Sciatic nerve (tissue), 2 donors: ENCODE measurements around the gene LDLRAD4. TPM values are rescaled to one million over a fixed set of nuclear protein-coding genes. Genes with fewer than 3 reads are reported as not detected.
A peak's percentile ranks its signal among the peaks of the same experiment; 100 is the strongest.

Experiments used
- ATAC-seq: fragments of 200-7000 bp; cut with Tn5 transposase; one replicate; pipeline ENCODE4 v1.9.1; 2020; ENCODE audit warnings: mild to moderate bottlenecking, moderate library complexity
- DNase-seq: peaks from one replicate; pipeline ENCODE4 v3.0.0-alpha.2; 2020; ENCODE audit warnings: low spot score
- intact Hi-C: fragments of 100-400 bp; cut with DNase I; formaldehyde crosslinking; loops from one replicate; pipeline ENCODE4 v1.14.2; 2022
- total RNA-seq: library from RNA; stranded (reverse); fragmentation: NEBNext Ultra II Directional; extraction: Animal tissue kit (Norgen Biotek cat#: 25700); gene quantifications from one replicate; pipeline ENCODE4 v1.2.1, GENCODE V29; 2021
- donor health status: DM: no; HTN: no; CAD: no.
- donor health status: DM: no; HTN: no; CAD: no.

The LDLRAD4 gene
- total RNA-seq, 1 donor from 2014 or later = 27.1 TPM

DNA sequence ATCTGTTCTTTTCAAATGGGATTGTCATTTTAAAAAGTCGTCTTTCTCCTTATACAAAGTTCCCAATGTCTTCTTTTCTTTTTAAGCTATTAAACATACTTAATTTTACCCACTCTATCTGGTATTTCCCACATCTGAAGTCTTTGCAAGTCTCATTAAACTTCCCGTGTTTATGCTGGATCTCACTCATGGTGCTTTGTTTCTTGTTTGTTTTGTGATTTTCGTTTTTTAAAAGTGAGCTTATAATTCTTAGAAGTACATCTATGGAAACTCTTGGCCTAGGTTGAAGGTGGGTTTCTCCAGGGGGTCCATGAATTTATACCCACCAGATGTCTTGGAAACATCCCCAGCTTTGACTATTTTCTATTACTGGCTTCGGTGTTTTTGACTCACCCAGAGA, 299.8 kb downstream of the LDLRAD4 start:
- intact Hi-C loops = no loop called here
- DNase-seq (no peak), ATAC-seq (no peak)

DNA sequence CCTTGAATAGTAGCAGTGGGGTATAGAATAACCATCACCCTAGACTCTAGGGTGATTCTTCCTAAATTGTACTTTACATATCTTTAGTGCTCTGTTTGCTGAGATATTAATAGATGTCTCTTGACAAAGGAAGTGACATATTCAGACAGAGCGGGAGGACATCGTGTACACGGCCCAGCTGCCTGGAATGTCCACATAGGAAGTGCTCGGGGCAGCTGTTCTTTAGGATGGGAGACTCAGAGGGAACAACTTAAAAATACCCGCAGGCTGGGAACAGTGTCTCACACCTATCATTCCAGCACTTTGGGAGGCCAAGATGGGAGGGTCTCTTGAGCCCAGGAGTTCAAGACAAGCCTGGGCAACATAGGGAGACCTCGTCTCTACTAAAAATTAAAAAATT, 301.7 kb downstream of the LDLRAD4 start:
- ATAC-seq = peak; percentile 75
- no peak for DNase-seq
- intact Hi-C loops = no loop called here

DNA sequence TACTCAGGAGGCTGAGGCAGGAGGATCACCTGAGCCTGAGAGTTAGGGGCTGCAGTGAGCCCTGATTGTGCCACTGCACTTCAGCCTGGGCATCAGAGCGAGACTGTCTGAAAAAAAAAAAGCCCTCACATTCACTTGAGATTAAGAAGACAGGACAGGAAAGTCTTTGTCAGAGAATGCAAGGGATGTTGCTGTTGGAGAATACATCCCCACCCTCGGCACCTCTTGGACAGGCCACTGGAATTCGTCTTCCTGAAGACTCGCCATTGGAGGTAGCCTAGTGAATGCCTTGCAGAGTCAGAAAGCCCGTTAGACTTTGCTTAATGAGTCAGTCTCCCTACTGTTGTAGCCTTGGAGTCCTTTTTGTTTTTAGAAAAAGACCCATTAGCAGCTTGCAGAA, 302.2 kb downstream of the LDLRAD4 start:
- DNase-seq (no peak), ATAC-seq (no peak)
- intact Hi-C loops = no loop called here

DNA sequence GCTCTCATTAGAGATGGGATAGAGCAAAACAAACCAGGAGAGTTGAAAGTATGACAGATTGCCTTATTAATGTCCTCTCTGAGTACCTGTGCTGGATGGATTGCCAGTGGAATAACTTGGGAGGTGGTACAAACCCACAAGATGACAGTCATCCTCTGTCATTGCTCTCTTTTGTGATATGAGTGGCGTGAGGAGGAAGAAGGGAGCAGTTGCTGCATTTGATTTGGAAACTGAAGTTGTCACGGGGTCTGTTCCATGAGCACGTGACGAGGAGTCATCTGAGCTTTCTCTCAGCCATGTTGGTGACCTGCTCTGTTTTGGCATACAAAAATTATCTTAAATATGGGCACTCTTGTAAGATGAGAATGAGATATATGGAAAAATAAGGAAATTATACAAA, 302.9 kb downstream of the LDLRAD4 start:
- intact Hi-C loops = no loop called here
- ATAC-seq (no peak), DNase-seq (no peak)

DNA sequence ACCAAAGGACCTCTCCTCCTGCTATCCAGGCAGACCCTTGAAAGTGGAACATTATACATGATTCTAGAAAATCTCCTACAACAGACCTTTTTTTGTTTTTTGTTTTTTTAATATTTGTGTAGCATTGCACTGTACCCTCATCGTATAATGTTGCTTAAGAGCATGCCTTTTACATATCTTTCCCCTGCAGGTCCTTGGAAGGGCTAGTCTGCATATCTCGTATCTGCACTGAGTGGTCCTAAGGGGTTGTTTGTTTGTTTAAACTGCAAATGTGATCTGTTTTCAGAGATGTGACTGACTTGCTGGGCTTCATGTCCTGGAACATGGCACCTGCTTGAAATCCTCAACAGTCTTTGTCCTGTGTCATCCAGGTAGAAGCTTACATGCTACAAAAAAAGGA, 303.7 kb downstream of the LDLRAD4 start:
- intact Hi-C loops = no loop called here
- ATAC-seq (no peak), DNase-seq (no peak)

DNA sequence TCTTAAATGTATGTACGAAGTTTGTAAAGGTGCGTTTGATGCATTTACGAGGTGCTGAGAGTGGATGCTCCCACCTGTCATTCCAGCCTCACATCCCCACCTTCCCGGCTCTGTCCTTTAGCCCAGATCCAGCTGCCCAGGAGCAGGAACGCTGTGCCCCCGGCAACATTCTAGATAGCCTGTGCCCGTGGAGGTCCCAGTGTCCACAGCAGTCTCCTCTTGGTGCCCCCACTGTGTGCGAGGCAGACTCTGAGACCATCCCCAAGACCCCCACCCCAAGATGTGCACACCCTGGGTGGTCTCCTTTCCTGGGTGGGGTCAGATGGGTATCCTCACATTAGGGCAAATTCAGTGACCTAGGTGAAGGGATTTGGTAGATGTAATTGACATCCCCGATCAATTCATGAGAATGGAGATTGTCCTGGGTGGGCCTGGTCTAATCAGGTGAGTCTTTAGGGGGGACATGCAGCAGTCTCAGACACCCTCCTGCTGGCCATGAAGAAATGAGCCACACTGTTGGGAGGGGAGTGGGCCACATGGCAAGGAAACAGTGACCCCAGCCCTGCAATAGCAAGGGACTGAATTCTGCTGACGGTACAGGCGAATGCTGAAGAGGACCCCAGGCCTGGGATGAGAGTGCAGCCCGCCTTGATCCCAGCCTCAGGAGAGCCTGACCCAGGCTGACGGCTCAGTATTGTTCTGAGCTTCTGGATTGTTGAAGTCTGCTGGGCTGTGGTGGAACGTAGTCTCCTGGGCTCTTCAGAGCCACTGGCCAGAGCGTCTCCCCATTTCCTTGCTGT, 304.5 kb downstream of the LDLRAD4 start:
- no peak for DNase-seq
- ATAC-seq = no peak
- intact Hi-C loops = no loop called here

DNA sequence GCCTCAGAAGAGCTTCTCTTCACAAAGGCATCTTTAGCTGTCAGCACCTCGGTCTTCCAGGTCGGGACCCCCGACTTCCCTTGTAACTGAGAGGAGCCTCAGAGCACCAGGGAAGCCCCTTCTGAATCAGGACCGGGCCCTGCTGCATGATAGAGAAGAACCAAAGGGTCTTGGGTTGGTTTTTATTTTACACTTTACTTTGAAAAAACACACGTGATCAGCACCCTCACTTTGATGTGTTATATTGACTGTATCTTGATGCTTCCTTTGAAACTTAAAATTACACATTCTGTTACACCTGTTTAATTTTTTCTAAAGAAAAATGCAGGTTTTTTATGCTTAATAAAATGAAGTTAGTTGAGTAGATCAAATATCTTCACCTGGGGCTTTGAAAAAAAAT, 305.5 kb downstream of the LDLRAD4 start:
- DNase-seq (no peak), ATAC-seq (no peak)
- intact Hi-C loops = no loop called here

DNA sequence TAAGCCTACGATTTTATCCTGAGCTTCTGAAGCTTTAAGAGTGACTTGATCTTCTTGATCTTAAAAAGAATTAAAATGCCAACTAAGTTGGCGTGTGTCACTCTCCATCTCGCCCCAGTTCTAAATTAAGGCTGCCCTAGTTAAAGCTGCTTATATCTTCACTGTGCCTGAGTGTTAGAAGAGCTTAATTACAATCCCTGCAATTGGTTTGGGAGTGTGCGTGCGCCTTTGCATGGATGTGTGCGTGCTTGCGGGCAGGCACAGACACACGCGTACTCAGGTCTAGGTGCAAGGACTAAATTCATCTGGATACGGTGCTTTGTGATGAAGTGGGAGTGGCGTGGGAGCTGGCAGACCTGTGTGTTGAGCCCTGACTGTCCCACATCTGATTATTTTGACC, 306.3 kb downstream of the LDLRAD4 start:
- DNase-seq (no peak), ATAC-seq (no peak)
- intact Hi-C loops = no loop called here

DNA sequence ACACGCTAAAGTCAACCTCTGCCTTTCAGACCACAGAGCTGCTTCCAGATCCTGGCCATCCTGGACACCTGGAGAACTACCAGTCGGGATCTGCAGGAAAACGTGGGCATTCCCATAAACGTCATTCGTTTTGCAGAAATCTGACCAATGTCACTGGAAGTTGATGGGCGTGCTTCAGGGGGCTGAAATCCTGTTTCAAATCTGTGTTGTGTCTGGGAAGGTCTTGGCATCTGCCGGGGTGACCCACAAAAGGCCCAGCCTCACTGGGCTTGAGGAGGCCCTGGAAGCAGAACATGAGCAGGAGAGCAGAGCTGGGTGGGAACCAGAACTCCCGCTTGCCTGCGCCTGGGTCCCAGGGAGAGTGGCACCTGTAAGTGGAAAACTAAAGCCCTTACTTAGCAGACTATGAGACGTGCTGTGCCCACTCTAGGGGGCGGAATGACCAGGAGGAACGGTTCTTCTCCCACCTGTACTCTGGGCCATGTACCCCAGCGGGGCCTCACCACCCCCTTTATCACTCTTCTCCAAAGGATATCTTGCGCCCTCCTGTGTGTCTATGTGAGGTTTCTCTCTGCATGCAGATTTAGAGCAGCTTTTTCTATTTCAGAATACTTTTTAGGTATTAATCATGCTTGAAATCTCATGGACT, 306.9 kb downstream of the LDLRAD4 start:
- intact Hi-C loops = no loop called here
- ATAC-seq (no peak), DNase-seq (no peak)

DNA sequence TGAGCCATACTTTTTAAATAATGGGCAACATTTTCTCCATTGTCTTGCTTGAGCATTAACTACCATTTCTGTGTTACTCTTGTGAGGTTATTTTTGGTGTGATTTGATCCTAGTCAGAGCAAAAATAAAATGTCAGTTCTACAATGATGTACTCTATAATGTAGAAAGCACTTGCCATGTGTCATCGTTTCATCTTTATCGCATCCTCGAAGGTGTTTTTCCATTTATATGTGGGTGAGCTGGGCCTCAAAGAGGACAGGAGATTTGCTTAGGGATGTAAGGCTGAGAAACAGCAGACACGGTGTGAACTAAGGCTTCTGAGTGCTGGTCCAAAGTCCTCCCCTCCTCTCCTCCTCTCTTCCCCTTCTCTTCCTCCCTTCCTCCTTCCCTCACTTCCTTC, 308.0 kb downstream of the LDLRAD4 start:
- DNase-seq = no peak
- no peak for ATAC-seq
- intact Hi-C loops = no loop called here

DNA sequence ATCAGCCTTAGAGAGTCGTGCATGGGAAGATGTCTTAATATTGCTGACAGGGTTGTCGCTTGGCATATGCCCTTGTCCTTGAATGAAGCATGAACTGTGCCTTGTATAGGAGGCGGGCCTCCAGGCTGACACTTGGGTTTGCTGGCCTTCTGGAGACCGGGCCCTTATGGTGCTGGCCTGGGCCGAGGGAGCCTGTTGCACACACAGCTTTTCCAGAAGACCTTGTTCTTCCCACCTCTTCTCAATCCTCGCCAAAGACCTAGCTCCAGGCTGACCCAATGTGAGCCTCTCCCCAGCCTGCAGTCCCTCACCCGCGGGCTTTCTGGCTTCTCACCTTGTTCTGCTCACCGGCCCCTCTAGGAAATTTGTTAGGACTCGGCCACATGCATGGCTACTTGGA, 308.7 kb downstream of the LDLRAD4 start:
- ATAC-seq (no peak), DNase-seq (no peak)
- intact Hi-C loops = no loop called here

DNA sequence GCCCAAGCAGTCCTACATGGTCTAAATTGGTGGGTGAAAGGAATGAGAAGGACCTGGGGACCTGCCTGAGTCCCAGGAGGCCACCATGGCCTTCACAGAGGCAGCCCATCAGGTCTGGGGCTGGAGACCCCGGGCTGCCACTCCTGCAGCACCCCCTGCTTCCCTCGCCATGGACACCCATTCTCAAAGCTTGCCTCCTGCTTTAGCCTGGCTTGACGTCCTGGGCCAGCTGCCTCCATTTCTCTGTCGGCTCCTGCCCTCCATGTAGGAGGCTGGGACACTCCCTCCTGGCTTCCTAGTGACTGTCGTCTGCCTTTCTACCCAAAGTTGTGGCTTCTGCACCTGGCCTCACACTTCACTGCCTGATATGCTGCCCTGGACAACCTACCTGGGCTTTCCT, 309.2 kb downstream of the LDLRAD4 start:
- no peak for DNase-seq
- intact Hi-C loops = no loop called here

DNA sequence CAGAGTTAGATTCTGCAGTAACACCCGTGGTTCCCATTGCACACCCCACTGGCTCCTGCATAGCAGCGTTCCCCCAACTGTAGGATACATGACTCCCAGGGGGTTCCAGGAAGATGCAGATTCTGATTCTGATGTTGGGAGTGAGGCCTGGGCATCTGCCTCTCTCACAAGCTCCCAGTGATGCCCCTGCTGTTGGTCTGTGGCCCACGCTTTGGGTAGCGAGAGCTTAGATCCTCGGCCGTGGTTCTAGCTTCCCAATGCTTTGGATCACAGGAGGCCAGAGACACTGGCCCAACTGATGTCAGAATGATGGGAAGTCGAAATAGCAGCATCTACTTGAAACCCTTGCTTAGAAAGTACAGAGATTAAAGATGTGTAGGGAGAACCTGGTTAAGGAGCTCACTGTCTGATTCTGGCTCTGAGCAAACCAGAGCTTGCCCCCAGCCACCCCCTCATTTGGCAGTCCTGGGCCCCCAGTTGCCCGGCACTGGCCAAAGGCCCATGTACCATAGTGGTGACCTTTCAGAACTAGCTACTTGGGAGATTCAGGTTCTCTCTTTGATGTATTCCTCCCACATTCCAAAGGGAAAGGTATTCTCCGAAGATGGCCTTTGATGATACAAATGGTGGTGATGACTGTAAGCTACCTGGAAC, 310.3 kb downstream of the LDLRAD4 start:
- no peak for DNase-seq
- ATAC-seq = no peak
- intact Hi-C loops = no loop called here

More for the DNA sequence above, 309.2 kb downstream of the LDLRAD4 start:
- ATAC-seq = no peak

DNA sequence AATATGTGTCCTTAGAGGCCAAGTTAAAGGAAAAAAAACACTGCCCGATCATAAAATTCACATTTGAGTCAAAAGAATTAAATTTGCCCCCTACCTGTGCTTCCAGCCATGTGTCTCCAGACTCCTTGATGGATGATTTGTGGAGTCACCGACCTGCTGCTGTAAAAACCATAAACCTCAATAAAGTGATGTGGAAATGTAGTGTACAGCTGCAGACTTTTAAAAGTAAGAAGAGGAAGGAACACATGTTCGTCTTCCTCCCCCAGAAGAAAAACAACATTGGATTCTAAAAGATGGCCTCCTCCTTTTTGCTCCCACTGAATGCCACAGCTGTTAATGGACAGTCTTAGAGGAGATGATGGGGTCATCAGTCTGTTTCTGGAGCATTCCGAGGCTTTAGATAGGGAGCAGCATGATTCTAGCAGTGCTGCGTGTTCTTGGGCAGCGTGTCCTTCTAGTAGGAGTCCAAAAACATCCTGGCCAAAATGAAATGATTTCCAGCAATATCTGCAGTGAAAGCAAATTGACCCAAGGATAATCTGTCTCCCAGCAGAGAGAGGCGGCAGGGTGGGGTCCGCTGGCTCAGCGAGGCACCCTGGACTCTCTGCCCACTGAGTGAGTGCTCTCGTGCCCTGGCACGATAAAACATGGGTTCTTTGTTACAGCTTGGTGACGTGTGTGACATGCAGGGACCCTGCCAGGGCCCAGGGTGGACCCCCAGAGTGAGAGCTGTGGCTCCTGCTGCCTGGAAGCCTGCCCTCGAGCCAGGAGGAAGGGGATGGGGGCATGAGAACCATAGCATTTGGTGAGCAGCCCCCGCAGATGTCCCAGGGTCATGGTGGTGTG, 311.7 kb downstream of the LDLRAD4 start:
- peak; percentile 42 for ATAC-seq
- no peak for DNase-seq
- intact Hi-C loops = loop anchor here (5.0 kb wide), 1 partner anchor 313 kb away; the partner anchor contains the start of gene LDLRAD4

DNA sequence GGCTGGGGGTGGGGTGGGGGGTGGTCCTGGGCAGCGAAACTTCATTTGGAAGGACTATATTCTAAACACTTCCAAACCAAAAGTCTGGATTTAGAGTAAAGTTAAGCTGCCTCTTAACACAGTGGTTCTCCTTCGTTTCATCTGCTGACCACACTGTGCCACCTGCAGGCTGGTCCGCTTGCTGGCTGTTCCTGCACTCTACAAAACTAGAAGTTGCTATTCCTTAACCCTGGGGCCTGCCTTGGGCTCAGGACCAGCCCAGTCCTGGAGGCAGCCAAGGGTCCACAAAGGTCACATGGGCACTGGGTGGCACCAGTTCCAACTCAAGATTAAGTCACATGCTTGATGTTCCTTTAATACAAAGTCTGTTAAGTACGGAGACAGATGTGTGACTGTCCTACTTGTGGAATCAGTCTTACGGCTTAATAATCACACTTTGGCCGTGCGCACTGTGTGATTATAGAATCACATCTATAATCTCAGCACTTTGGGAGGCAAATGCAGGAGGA, 312.4 kb downstream of the LDLRAD4 start:
- ATAC-seq = peak; percentile 95
- intact Hi-C loops = loop anchor here (5.0 kb wide), 1 partner anchor 314 kb away; the partner anchor contains the start of gene LDLRAD4
- DNase-seq = peak; percentile 78

DNA sequence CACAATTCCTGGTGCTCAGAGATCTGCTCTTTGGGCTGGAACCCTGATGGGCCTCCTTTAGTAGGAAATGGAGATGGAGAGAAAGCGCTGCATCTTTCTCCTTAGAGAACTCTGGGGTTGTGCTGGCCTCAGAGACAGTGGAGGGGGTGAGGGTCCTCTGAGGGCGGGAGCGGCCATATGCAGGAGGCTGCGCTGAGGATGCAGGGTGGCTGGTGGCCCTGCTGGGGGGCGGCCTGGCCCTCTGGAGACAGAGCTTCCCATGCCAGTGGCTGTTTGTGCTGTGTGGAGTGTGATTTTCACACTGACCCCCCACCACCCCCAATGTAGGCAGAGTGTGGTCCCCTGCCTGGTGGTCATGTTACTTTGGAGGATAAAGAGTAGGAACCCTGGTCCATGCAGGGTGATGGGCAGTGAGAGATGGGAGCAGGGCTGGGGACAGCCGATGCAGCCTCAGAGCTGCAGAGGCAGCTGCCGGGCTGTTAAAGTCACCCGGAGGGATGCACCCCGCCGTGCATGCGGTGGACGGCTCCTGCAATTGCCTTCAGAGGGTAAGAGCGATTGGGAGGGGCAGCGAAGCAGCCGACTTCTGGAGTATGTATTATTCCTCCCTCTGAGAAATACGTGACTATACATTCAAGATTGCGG, 313.2 kb downstream of the LDLRAD4 start:
- intact Hi-C loops = loop anchor here (5.0 kb wide), 1 partner anchor 315 kb away; the partner anchor contains the start of gene LDLRAD4
- ATAC-seq (no peak), DNase-seq (no peak)

DNA sequence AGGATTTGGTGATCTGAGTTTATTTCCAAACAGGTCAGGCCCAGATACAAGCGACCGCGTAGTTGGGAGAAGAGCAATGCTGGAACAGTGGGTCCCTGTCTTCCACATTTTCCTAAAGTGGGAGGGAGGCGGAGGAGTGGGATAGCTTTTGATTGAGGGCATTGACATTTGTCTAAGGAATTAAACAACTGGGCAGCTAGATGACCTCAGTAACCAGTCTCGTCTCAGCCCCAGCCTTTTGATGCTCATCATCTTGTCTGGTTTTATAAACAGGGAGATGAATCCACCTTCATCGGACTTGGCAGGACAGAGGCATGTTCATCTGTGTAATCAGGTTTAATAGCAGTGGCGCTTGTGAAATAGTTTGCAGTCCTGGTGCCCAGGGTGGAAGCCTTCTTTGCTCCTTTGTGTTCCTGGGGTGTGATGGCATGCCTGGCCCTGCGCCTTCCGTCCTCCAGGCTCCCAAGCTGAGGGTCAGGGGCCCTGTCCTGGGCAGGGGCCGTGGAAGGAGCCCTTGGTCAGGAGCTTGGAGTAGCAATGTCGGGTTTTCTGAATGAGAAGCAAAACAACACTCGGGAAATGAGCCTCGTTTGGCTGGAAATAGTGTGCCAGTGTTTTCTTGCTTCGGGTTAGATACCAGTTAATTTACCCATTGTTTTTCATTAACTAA, 314.0 kb downstream of the LDLRAD4 start:
- ATAC-seq = no peak
- intact Hi-C loops = loop anchor here (5.0 kb wide), 1 partner anchor 315 kb away; the partner anchor contains the start of gene LDLRAD4
- no peak for DNase-seq

DNA sequence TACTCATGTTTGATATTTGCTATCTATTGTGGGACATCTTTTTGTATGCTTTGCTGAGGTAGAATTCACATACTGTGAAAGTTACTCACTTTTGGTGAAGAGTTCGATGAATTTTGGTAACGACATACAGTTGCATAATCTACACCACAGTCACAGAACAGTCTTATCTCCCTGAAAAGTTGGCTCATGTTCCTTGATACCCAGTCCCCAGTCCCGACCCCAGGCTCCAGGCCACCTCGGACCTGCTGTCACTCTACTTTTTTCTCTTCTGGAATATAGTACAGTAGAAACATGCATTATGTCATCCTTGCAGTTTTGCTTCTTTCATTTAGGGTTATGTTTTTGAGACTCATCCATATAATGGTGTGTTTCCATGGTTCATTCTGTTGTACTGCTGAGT, 316.1 kb downstream of the LDLRAD4 start:
- DNase-seq (no peak), ATAC-seq (no peak)
- intact Hi-C loops = loop anchor here (5.0 kb wide), 1 partner anchor 317 kb away; the partner anchor contains the start of gene LDLRAD4
